GM12878 (cell line): Measurements from ENCODE around the gene TOP2B.

Experiments used
- EP300 ChIP-seq, 2 experiments: fragments of 150-350 bp in 1 of 2; IDR thresholded peaks; 2 replicates each; pipeline ENCODE4 v1.6.1; 2011 to 2012; ENCODE audit warnings: low read depth in 2 of 2, low read length in 2 of 2, borderline replicate concordance in 1 of 2, improper control_type of control experiment in 1 of 2, inconsistent platforms in 1 of 2; ENCODE audit not compliant: control insufficient read depth in 1 of 2
- EZH2 ChIP-seq: IDR thresholded peaks from 2 replicates; pipeline ENCODE4 v1.6.1; 2012; ENCODE audit warnings: low read depth, mild to moderate bottlenecking, control low read depth, inconsistent platforms, low read length, borderline replicate concordance; ENCODE audit not compliant: control insufficient read depth
- SIN3A ChIP-seq: IDR thresholded peaks from 2 replicates; pipeline ENCODE4 v1.6.1; 2012; ENCODE audit warnings: low read depth, low read length, improper control_type of control experiment
- TF ChIP-seq, protein P1 (sequence below), 3 experiments: IDR thresholded peaks in 2 of 3; conservative IDR thresholded peaks in 1 of 3; 2 replicates each; pipeline ENCODE4 v1.5.1; 2011; ENCODE audit warnings: low read depth in 3 of 3, low read length in 3 of 3, mild to moderate bottlenecking in 3 of 3, control low read depth in 2 of 3, moderate library complexity in 2 of 3, inconsistent platforms in 1 of 3, mixed read lengths in 1 of 3; ENCODE audit not compliant: control insufficient read depth in 2 of 3, insufficient read depth in 1 of 3; ENCODE audit errors: extremely low read depth in 1 of 3

DNA sequence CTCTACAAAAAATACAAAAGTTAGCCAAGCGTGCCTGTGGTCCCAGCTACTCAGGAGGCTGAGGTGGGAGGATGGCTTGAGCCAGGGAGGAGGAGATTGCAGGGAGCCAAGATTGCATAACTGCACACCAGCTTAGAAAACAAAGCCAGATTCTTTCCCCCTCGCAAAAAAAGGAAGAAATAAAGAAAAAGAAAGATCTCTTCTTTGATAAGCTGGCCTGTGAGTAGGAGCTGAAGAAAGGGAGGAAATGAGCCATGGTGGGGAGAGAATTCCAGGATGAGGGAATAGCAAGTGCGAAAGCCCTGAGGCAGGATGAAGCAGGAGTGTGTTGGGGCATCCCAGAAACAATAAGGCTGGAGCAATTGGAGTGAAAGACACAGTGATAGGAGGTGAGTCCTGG, 24.5 kb upstream of the TOP2B start:
- TF ChIP-seq EZH2 (no peak), EP300 (IDR thresholded peaks at IDR 0.05; ENCODE audit: borderline replicate concordance in 1 of 2, control insufficient read depth in 1 of 2, low read depth in 2 of 2, low read length in 2 of 2) (no peak), SIN3A (no peak)
- TF ChIP-seq, protein P1, sequence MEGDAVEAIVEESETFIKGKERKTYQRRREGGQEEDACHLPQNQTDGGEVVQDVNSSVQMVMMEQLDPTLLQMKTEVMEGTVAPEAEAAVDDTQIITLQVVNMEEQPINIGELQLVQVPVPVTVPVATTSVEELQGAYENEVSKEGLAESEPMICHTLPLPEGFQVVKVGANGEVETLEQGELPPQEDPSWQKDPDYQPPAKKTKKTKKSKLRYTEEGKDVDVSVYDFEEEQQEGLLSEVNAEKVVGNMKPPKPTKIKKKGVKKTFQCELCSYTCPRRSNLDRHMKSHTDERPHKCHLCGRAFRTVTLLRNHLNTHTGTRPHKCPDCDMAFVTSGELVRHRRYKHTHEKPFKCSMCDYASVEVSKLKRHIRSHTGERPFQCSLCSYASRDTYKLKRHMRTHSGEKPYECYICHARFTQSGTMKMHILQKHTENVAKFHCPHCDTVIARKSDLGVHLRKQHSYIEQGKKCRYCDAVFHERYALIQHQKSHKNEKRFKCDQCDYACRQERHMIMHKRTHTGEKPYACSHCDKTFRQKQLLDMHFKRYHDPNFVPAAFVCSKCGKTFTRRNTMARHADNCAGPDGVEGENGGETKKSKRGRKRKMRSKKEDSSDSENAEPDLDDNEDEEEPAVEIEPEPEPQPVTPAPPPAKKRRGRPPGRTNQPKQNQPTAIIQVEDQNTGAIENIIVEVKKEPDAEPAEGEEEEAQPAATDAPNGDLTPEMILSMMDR (IDR thresholded peaks at IDR 0.05 in 2 of 3, conservative IDR thresholded peaks at IDR 0.05 in 1 of 3; ENCODE audit: control insufficient read depth in 2 of 3, extremely low read depth in 1 of 3, insufficient read depth in 1 of 3, low read depth in 3 of 3, low read length in 3 of 3), result no peak
